Progenitor cell of endocrine pancreas (in vitro differentiated cells): Measurements from ENCODE around the gene PROKR2. TPM values are rescaled to one million over a fixed set of nuclear protein-coding genes. Genes with fewer than 3 reads are reported as not detected.

ENCODE experiments used
- DNase-seq: peaks from one replicate; pipeline ENCODE4 v3.0.0; 2021; ENCODE audit warnings: low spot score; ENCODE audit not compliant: unreplicated experiment
- H3K27ac Mint-ChIP-seq: 2 replicates; pipeline ENCODE4 v1.8.0; 2021; ENCODE audit warnings: mild to moderate bottlenecking, moderate library complexity, mixed read lengths
- H3K27me3 Mint-ChIP-seq: 2 replicates; pipeline ENCODE4 v1.8.0; 2021; ENCODE audit warnings: mixed read lengths
- H3K36me3 Mint-ChIP-seq: 2 replicates; pipeline ENCODE4 v1.8.0; 2022; ENCODE audit warnings: mixed read lengths; ENCODE audit not compliant: insufficient read depth
- H3K4me1 Mint-ChIP-seq: 2 replicates; pipeline ENCODE4 v1.8.0; 2021; ENCODE audit warnings: low read depth, mixed read lengths
- H3K4me3 Mint-ChIP-seq: 2 replicates; pipeline ENCODE4 v1.8.0; 2021; ENCODE audit warnings: low read depth, mild to moderate bottlenecking, moderate library complexity, mixed read lengths
- H3K9me3 Mint-ChIP-seq: 2 replicates; pipeline ENCODE4 v1.8.0; 2021; ENCODE audit warnings: low read depth, mixed read lengths
- CTCF ChIP-seq: fragments of 200-600 bp; sonication (generic); IDR thresholded peaks from one replicate; pipeline ENCODE4 v1.5.0; 2021; ENCODE audit warnings: antibody characterized with exemption, mild to moderate bottlenecking; ENCODE audit not compliant: unreplicated experiment
- total RNA-seq: library from RNA; stranded (reverse); gene quantifications from 2 replicates; pipeline ENCODE4 v1.2.1, GENCODE V29; 2021

The PROKR2 gene
- total RNA-seq, 1 donor from 2014 or later, result not detected

GRCh38 chr20:5357946-5358345 is 41.2 kb upstream of the PROKR2 start:
- Mint-ChIP-seq H3K9me3 (peaks cover 4% of the 10 kb centered on the region), H3K27ac (no peak overlapping the region), H3K36me3 (no peaks in the 10 kb centered on the region), H3K4me3 (no peak overlapping the region), H3K27me3 (peaks cover 17% of the 10 kb centered on the region), H3K4me1 (peaks cover 5% of the 10 kb centered on the region)
- DNase-seq, result no peak
- no peak for TF ChIP-seq CTCF

DNA sequence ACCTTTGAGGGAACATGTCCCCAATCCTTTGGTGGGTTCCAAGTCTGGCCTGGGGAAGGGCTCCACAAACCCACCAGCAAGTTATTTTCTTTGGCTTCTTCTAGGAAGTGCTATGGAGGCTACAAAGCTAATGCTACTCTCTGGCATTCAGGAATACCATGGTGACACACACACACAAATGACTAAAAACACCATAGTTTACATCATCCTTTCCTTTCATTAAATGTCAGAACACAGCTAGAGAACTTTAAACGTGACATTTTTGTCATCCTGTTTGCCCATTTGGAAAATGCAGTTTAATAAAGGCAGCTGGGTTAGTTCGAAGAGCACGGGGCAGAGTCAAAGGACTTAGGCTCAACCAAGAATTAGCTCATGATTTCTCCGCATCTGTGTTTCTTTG is 40.2 kb upstream of the PROKR2 start:
- Mint-ChIP-seq H3K9me3 (peaks cover 4% of the 10 kb centered on the region), H3K36me3 (no peaks in the 10 kb centered on the region), H3K4me3 (no peak overlapping the region), H3K27ac (no peak overlapping the region), H3K4me1 (peaks cover 5% of the 10 kb centered on the region), H3K27me3 (peaks cover 17% of the 10 kb centered on the region)
- TF ChIP-seq CTCF, result no peak
- DNase-seq, result no peak

- Mint-ChIP-seq H3K4me1 (peaks cover 5% of the 10 kb centered on the region), H3K27me3 (peaks cover 17% of the 10 kb centered on the region), H3K9me3 (peaks cover 4% of the 10 kb centered on the region), H3K4me3 (no peak overlapping the region), H3K36me3 (no peaks in the 10 kb centered on the region), H3K27ac (no peak overlapping the region)
- DNase-seq, result no peak
- no peak for TF ChIP-seq CTCF
Observed at GRCh38 chr20:5354901-5355300, 38.1 kb upstream of the PROKR2 start.

DNA sequence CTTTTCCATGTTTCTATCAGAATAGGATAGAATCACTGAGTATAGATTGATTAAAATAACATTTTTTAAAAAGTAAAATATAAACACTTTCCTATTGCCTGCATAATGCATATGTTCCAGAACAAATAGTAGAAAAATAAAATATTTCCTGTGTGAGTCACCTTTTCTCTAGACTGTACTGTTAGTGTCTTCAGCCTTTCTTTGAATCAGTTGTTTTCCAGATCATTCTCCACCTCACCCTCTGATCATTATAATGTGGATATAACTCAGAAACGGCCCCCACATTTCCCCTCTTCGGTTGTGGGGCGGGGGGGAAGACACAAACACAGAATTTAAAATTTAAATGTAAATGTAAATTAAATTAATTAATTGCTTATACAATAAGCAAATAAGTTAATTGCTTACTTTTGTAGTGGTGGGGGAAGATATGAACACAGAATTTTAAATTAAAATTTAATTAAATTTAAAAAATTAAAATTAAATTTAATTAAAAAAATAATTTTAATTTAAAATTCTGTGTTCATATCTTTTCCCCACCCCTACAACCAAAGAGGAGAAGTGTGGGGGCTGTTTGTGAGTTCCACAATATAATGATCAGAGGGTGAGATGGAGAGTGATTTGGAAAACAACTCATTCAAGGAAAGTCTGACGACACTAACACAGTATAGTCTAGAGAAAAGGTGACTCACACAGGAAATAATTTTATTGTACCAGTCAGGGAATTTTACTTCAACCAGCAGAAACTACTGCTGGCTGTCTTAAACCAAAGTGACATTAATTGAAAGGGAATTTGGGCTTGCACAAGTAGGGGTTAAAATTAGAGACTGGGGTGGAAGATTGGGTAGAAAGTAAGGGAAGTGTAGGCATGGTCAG is 37.1 kb upstream of the PROKR2 start:
- H3K4me3 Mint-ChIP-seq, result no peak overlapping the region
- no peak overlapping the region for H3K27ac Mint-ChIP-seq
- peaks cover 4% of the 10 kb centered on the region for H3K9me3 Mint-ChIP-seq
- no peaks in the 10 kb centered on the region for H3K36me3 Mint-ChIP-seq
- no peak for TF ChIP-seq CTCF
- peaks cover 17% of the 10 kb centered on the region for H3K27me3 Mint-ChIP-seq
- H3K4me1 Mint-ChIP-seq, result peaks cover 5% of the 10 kb centered on the region
- no peak for DNase-seq

GRCh38 chr20:5349448-5349847 is 32.7 kb upstream of the PROKR2 start:
- H3K27me3 Mint-ChIP-seq, result peaks cover 3% of the 10 kb centered on the region
- H3K4me1 Mint-ChIP-seq, result no peaks in the 10 kb centered on the region
- no peaks in the 10 kb centered on the region for H3K36me3 Mint-ChIP-seq
- no peak overlapping the region for H3K4me3 Mint-ChIP-seq
- no peak for TF ChIP-seq CTCF
- no peaks in the 10 kb centered on the region for H3K9me3 Mint-ChIP-seq
- no peak overlapping the region for H3K27ac Mint-ChIP-seq
- no peak for DNase-seq
